ENCODE measurements around the gene BUD31. TPM values are rescaled to one million over a fixed set of nuclear protein-coding genes. Genes with fewer than 3 reads are reported as not detected.

The BUD31 gene
- total and polyA plus RNA-seq, 2 of the 8 experiments (the other 6 are each of a cell fraction or from before 2014, with no cell fraction given): 46.7 to 114 TPM

- Histone ChIP-seq H3K27me3 (replicated peaks in 1 of 4; ENCODE audit: control insufficient read depth in 3 of 4, extremely low read depth in 1 of 4, insufficient read depth in 3 of 4, low read length in 3 of 4) (no peaks in the 10 kb centered on the region; a peak in 1 of 7 replicates), H3K9ac (replicated peaks in 1 of 4; ENCODE audit: extremely low read depth in 1 of 4, low read depth in 3 of 4, low read length in 3 of 4) (no peak overlapping the region), H4K20me1 (replicated peaks in 1 of 2; ENCODE audit: control insufficient read depth in 1 of 2, insufficient read depth in 2 of 2, low read length in 2 of 2) (peaks cover 3 to 16% of the 10 kb centered on the region in 2 experiments), H3K4me2 (ENCODE audit: insufficient read depth in 1 of 2, low read depth in 2 of 2, low read length in 2 of 2) (no peak overlapping the region), H2BK120ac (replicated peaks; ENCODE audit: low read depth, low read length) (no peak overlapping the region), H4K8ac (ENCODE audit: extremely low read depth, insufficient read depth, low read length) (no peak overlapping the region; the same call in 1 of the 2 replicates), H3K23me2 (ENCODE audit: low read depth, low read length) (no peaks in the 10 kb centered on the region), H3K79me1 (ENCODE audit: low read depth, low read length) (no peaks in the 10 kb centered on the region; the same call in none of the 2 replicates), H3K79me2 (ENCODE audit: control insufficient read depth in 1 of 2, insufficient read depth in 2 of 2, low read length in 2 of 2) (no peaks in the 10 kb centered on the region), H3K27ac (ENCODE audit: low read depth, low read length) (no peak overlapping the region), H3K9me3 (ENCODE audit: insufficient read depth in 2 of 2, low read depth in 1 of 2, low read length in 1 of 2) (no peaks in the 10 kb centered on the region; a peak in 1 of 4 replicates), H4K5ac (ENCODE audit: insufficient read length, low read depth, low read length) (no peak overlapping the region), H3K56ac (replicated peaks; ENCODE audit: insufficient read length, low read depth, low read length) (no peak overlapping the region), H3K14ac (ENCODE audit: insufficient read length) (no peak overlapping the region), H3K4me3 (ENCODE audit: extremely low read depth in 1 of 4, insufficient read depth in 2 of 4, low read depth in 3 of 4, low read length in 4 of 4) (no peak overlapping the region), H2BK12ac (ENCODE audit: low read depth, low read length) (no peak overlapping the region), H4K91ac (replicated peaks; ENCODE audit: insufficient read length, low read length) (no peak overlapping the region), H3K18ac (ENCODE audit: extremely low read depth, low read length) (no peak overlapping the region), H2BK20ac (ENCODE audit: low read length) (no peak overlapping the region), H3K4ac (replicated peaks; ENCODE audit: insufficient read length, low read depth, low read length) (no peak overlapping the region), H2AK5ac (ENCODE audit: low read depth, low read length) (no peak overlapping the region), H2AFZ (ENCODE audit: low read length) (no peak overlapping the region), H3K23ac (ENCODE audit: insufficient read length) (no peak overlapping the region), H2BK5ac (ENCODE audit: low read depth, low read length) (no peak overlapping the region), H2BK15ac (ENCODE audit: low read length) (no peak overlapping the region), H3K4me1 (replicated peaks in 1 of 4; ENCODE audit: control insufficient read depth in 3 of 4, insufficient read depth in 4 of 4, low read length in 3 of 4) (no peaks in the 10 kb centered on the region; a peak in 1 of 7 replicates), H3K36me3 (ENCODE audit: control insufficient read depth in 2 of 4, insufficient read depth in 4 of 4, low read length in 3 of 4) (peaks cover 25 to 67% (median 55%) of the 10 kb centered on the region in 4 experiments)
- POLR2A ChIA-PET (ENCODE audit: partially characterized antibody): interaction anchor here (0.6 to 4.3 kb wide), 11 partner anchors 9 to 511 kb away, joined by 3 to 25 read pairs (median 3); partner anchors contain the start of genes BUD31, CPSF4, PDAP1 and PTCD1
- 84% methylated on average over 11 of the region's 11 CpGs; no CpG with 5 or more reads in 1 of the 2 experiments for WGBS, 2 experiments (ENCODE audit: extremely low coverage in 1 of 2, insufficient coverage in 1 of 2, insufficient read length in 1 of 2, insufficient replicate concordance in 2 of 2, low coverage in 1 of 2, low lambda C conversion rate in 2 of 2, missing lambda C conversion rate in 1 of 2)
- no peak for DNase-seq (ENCODE audit: low read depth in 1 of 2, low spot score in 2 of 2)
- CTCF ChIA-PET (ENCODE audit: partially characterized antibody): interaction anchor here (0.7 to 1.1 kb wide), 3 partner anchors 18 to 44 kb away, joined by 3 read pairs; partner anchors contain the start of gene ATP5MF
- no peak for FAIRE-seq
- no peak for TF ChIP-seq RXRA (IDR thresholded peaks at IDR 0.05; ENCODE audit: insufficient read depth, low read depth, low read length)
- TF ChIP-seq EZH2 (IDR thresholded peaks at IDR 0.05; ENCODE audit: low read depth, low read length, severe bottlenecking): no peak
- TF ChIP-seq ATF3 (IDR thresholded peaks at IDR 0.05; ENCODE audit: insufficient read depth, low read depth, low read length): no peak
- no peak for TF ChIP-seq TEAD4 (IDR thresholded peaks at IDR 0.05; ENCODE audit: low read depth, low read length)
- TF ChIP-seq BCL11A (IDR thresholded peaks at IDR 0.05; ENCODE audit: low read depth in 2 of 2, low read length in 2 of 2): no peak
- no peak for TF ChIP-seq CEBPB (IDR thresholded peaks at IDR 0.05; ENCODE audit: low read depth, low read length)
- no peak for TF ChIP-seq TCF12 (IDR thresholded peaks at IDR 0.05; ENCODE audit: low read depth, low read length)
- no peak for TF ChIP-seq E2F6 (IDR thresholded peaks at IDR 0.05)
- no peak for TF ChIP-seq CBX5 (IDR thresholded peaks at IDR 0.05; ENCODE audit: low read depth, low read length)
- no peak for TF ChIP-seq CREB1 (IDR thresholded peaks at IDR 0.05)
- no peak for TF ChIP-seq SIRT6 (IDR thresholded peaks at IDR 0.05; ENCODE audit: low read length)
- TF ChIP-seq POLR2AphosphoS5 (IDR thresholded peaks at IDR 0.05; ENCODE audit: low read depth, low read length): no peak
- TF ChIP-seq YY1 (IDR thresholded peaks at IDR 0.05; ENCODE audit: low read depth, low read length): no peak
Measured at GRCh38 chr7:99422186-99422585, 13.4 kb downstream of the BUD31 start.
